GM18526 (cell line): ENCODE data around the gene HOXA11.

Experiments used
- POLR2A ChIP-seq: IDR thresholded peaks from 3 replicates; pipeline ENCODE4 v1.6.1; 2011; ENCODE audit not compliant: insufficient read length; ENCODE audit errors: extremely low read depth

Gene HOXA11

DNA sequence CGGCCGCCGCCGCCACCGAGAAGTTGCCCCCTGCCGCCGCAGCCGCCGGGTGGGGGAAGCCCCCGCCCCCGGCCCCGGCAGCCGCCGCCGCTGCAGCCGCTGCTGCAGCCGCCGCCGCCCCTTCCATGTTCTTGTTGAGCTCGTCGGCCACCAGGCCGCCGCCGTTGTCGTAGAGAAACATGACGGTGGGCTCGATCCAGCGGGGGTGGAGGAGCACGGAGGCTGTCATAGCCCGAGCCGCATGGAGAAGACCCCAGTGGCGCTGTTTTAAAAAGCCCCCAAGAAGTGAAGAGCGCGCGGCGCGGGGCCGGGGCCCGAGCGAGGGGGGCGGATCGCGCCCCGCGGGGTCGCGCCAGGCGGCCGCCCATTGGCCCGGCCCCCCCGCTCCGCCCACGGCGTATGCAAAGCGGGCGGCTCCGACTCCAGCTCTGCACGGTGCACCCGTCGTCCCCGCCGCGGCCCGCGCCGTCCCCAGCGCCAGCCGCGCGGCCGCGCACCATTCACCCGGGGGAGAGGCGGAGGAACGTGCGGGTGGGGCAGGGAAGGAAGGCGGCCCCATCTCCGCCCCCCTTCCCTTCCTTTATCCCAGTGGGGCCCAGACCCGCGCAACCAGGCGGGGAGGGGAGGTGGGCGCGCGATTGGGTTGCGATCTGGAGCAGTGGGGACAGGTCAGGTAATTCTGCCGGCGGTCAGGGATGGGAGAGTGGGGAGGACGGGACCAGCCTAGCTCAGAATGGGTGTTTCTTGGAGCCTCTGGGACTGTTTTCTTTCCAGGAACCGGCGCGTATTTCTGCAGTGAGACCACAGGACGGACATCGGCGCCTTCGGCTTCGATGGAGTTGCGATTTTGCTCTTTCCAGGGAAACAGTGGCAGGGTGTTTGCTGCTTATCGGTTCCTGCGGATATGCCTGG, 15.1 kb upstream of the HOXA11 start, which contains the start of gene HOXA13:
HOXA13 (minus strand) TSS at position 243 of the 912 bp plus-strand sequence; CDS start at position 229, 14 bp downstream.
- no peak for TF ChIP-seq POLR2A

DNA sequence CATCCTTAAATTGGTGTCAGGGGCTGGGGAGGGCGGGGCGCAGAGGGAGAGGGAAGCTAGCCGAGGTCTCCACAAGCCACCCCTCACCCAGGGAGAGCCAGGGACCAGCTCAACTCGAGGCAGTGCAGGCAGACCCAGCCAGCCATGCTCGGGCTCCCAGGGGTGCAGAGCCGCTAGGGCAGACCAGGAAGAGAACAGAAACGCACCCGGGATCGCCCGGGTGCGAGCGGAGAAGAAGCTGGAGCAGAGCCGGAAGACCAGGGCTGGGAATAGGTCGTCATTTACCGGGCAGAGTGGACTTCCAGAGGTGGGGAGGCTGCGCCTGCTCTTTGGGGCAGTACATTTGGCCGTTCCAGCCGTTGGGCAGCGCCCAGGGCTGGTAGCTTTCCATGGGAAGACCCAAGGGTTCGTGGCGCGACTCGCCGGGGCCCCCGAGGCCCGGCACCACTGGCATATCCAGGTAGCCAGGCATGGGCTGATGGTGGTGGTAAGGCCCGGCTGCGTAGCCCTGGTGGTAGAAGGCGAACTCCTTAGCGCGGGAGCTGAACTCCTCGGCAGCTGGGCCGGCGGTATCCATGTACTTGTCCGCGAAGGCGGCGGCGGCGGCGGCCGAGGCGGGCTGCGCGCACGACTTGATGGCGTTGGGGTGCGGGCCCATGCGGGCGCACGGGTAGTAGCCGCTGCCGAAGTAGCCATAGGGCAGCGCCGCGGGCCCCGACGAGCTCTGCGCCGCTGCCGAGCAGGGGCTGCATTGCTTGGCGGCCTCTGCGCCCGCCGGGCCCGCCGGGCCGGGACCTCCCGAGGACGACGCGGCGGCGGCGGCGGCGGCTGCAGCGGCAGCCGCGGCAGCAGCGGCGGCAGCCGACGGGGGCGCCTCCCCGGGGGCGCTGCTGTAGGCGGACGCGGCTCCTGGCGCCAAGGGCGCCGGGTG, 14.1 kb upstream of the HOXA11 start:
- no peak for TF ChIP-seq POLR2A

DNA sequence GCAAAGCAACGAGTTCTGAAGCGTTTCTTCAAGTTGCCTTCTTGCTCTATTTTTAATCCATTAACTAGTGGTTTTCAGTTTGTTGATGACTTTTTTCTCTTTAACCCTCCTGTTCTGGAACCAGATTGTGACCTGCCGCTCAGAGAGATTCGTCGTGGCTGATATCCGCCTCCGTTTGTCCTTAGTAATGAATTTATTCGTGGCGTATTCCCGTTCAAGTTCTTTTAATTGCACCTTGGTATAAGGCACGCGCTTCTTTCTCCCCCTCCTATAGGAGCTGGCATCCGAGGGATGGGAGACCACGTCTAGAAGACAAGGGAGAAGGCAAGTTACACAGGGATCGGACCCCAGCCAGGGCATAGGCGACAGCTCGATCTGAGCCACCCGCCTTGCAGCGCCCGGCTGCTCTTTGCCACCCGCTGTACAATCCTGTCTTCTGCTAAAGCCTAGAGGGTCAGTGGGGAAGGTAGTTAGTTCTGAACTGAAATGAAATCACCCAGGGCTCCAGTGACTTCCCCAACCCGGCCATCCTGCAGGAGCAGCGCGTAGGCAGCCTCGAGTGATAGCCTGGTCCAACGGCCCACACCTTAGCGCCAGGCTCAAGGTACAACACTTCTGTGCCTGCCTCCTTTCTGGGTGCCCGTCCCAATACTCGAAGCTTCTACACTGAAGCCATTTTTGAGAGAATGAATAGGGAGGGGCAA, 13.3 kb upstream of the HOXA11 start:
- no peak for TF ChIP-seq POLR2A

DNA sequence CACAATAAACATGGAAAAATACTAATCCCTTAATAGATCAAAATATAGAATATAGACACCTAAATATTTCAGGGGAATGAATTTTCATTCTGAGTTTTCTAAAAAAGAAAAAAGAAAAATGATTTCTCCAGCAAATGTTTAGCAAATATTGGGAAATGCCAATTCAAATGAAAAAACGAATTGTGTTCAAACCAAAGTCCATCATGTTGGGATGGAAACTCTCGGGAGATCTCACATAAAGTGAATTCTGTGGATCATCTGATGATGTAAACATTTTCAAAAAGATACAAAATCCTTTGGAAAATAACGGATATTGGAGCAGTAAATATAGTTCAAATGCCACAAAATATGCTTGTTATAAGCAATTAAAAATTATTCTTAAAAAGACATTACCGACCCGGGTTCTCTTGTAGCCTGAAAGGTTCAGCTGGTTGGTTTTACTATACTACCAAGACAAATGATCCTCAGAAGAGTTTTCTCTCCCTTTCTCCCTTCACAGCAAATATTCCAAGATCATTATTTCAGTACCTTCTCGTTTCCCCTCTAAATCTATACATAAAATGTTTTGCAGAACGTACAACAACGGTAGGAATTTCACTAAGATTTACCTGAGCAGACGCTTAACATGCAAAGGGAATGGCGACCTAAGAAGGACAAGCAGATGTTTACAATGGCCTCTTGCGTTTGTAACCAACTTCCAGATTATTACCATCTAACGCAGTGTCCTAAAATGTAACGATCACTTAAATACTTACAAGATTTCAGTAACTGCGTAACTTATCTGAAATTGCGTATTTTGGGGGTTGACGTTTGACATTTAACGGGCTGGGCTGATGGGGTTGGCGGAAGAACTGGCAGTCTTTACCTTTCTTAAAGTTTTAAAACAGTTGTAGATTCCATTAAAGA, 12.4 kb upstream of the HOXA11 start:
- no peak for TF ChIP-seq POLR2A

DNA sequence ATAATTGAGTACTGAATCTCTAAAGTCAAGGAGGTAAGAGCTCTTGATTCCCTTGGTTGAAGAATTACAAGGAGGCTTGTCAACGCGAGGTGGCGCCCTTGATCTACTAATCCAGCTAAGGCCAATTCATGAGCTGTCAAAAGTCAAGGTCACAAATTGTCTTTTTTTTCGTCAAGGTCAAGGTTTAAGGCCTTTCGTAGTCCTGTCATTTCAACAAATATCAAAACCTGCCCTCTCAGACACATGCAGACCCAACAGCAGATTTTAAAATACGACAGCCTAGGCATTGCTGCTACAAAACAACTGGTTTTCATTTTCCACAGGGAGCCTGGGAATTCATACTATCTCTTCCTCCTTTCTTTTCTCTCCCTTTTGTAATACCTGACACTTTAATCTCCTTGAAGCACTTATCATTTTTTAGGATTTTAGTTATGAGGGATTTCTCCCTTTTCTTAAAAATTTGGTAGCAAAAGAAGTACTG, 11.3 kb upstream of the HOXA11 start:
- TF ChIP-seq POLR2A: no peak

DNA sequence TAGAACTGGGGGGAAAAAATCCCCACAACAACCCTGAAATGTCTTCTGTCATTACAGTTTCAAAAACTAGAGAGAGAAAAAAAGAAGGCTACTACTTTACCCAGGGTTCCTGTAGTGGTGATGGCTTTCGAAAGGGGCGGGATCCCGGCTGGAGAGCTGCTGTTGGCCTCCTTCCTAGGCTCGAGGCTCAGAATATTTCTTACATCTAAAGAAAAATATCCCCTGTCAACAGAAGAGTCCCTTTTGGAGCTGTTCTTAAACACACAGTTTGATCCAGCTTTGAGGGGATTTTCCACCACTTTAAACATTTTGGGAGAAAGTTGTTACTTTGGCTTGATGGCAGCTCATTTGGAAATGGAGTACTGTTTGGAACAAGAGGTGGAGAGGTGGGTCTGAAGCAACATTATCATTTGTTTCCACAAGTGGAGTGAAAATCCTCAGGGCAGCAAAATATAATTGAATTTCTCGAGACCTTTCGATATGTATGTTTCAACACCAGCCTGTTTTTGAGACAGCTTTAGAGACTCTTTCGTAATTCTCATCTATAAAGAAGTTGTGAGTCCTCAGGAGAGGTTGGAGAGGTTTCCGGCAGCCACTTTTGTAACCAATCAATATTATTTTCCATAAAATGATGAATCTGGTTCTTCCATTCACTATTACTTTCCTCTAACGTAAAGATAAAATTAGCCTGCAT, 9.8 kb upstream of the HOXA11 start:
- TF ChIP-seq POLR2A: no peak

DNA sequence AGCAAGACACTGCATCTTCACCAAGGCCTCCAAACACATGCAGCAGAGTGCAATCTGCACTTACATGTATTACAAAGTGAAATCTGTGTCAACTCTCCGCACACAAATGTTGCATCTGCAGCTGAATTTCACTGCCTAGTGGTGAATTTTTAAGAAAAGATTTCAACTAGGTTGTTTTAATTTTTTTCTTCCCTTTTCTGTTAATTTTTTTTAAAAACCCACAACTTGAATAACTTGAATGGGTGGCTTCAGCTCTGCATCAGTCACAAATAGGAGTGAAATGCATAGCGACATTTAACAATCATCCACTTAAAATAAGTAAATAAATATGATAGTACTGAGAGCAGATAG, 8.9 kb upstream of the HOXA11 start:
- no peak for TF ChIP-seq POLR2A

DNA sequence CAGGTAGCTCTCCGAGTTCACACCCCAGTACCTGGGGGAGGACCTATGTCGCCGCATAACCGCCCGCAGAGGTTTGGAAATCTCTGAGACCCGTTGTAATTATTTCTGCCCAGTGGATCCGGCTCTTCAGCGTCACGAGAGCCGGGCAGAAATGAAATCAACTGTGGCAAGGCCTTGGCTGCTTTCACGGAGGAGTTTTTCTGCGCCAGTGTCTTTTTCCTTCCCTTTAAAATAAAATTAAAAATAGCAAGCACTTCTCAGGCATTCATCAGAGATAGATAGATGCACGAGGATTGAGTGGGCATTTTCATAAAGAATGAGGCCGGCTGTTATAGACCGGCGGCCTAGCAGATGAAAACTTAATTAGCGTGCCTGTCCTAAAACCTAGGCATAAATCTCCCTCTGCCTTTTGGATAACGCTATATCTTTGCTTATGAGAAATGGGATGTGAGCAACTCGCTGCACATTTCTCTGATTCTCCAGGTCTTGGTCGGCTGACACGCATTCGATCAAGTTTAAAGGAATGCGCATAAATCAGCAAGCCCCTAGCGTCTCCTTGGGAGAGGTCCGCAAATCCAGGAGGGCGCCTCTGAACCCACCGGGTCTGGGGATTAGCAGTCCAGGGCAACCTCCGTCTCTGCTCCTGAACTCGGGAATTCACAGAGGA, 8.4 kb upstream of the HOXA11 start:
- TF ChIP-seq POLR2A: no peak

DNA sequence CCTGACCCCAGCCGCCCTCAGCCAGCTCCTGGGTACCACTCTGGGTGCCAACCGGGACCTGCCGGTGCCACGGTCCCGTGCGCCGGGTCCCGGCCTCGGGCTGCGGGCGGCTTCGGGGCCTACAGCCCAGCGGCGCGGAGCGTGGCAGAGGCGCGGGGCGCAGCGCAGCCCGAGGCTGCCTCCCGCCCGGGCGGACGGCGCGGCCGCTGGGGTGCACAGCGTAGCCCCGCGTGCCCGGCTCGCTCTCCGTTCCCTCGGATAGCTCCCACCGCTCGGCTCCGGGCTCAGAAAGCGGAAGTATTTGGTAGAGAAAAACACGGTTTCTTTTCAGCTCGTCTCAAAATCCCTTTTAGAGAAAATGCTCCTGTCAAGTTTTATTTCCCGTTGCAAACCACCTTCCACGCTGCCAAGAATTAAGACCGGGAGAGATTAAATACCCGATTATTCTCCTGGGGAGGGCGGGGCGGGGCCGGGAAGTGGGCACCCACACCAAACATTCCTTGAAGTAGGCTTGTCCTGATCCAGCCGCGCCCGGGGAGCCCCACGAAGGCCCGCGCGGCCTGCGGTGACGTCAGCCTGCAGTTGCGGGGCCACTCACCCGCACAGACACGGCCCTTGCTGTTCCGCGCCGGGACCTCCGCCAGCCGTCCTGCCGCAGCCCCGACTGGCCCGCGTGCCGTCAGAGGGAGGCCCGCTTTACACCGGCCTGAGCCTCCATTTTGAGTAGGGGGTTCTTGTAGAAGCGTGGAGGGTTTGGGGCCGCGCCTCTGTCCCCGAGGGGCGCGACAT, 7.7 kb upstream of the HOXA11 start:
- TF ChIP-seq POLR2A: no peak

DNA sequence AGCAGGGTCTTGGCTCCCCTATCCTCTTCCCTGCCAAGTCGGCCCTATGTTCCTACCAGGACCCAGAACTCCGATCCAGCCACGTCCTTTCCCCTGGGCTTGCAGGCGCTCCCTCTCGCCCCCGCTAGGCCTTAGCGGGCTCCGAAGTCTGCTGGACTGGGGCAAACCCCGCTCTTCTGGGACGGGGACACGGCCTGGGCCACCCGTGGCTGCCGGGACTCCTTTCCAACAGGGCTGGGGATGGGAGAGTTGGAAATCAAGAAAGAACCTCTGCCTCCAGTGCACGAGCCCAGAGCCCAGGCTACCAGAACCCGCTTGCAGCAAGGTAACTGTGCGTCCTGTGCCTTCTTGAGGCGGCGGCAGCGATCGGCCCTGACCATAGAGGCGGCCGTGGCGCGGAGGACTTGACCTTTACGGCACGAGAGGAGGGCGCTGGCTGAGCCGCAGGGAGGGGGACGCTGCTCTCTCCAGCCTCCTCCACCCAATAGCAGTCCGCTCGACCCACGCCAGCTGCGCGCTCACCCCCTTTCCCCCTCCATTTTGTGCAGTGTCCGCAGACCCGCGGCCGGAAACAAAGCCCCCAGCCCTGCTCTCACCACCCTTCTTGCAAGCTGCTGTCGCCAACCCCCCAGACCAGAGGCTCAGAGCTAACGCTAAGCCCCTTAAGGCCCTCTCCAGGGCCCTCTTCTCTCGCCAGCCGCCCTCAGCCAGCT, 7.0 kb upstream of the HOXA11 start:
- no peak for TF ChIP-seq POLR2A

DNA sequence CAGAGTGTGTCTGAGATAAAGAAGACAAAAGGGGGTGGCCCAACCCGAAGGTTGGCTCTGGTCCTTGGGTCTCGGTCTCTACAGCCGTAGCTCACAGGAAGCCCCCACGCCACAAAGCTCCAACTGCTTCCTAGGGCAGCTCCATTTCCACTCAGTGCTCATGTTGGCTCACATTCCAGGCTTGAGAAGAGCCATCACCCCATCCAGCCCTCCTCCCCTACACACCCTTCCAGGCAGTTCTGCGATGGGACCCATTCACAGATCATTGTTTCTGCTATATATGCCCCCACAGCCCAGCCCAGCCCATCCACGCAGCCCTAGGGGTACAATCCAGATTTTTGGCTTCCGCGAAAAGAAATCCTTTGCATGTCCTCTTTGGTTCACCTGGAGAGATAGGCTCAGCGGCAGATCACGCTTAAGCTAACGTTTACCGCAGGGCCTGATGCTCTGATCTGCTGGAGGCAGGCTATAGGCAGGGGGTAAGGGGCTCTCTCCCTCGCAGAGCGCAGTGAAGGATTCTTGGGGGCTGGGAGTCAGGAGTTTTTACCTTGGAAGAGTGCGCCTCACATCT, 6.2 kb upstream of the HOXA11 start:
- no peak for TF ChIP-seq POLR2A

DNA sequence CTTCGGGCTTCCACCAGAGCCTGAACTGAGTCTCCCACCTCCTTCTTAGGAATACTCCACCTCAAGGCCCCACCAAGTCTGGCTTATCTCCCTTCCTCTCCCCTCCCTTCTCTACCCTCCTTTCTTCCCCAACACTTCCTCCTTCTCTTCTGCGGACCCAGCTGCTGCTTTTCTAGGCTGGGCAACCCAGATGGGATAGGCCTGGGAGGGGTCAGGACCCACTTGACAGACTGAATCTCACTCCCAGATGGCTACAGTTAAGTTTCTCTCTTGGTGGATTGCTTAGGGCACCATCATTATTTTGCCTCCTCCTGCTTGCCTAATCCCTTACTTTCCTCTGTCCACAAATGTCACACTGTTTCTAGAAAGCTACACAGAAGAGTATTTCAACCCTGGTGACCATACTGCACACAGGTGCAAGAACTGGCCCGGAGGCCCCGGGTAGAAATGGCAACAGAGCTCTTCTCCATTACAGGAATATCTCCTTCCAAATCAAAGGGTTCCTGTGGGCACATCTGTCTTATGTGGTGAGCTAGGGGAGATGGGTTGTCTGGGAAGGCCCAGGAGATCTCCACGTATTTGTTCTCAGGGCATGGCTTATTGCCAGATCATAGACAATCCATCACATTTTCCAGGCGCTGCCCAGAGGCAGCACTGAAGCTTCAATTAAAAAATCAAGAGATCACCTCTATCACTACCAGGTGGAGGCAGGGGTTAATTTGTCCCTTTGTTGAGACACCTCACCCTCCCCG, 5.1 kb upstream of the HOXA11 start:
- TF ChIP-seq POLR2A: no peak
